K562 (cell line): ENCODE results near the gene SERINC5. TPM values are rescaled to one million over a fixed set of nuclear protein-coding genes. Genes with fewer than 3 reads are reported as not detected.

Experiments used
- ATAC-seq: fragments of 200-7000 bp; cut with Tn5 transposase; 3 replicates; pipeline ENCODE4 v1.9.1; 2020; ENCODE audit warnings: moderate library complexity
- BruUV-seq: library from RNA; stranded (reverse); fragments of 400-500 nt; replicated peaks from 2 replicates; lab custom pipeline; 2021; lab: Mats Ljungman, UMichigan
- CTCF ChIA-PET: fragments of 300-600 bp; formaldehyde crosslinking; extraction: SDS; loops from one replicate; lab custom pipeline; 2021; ENCODE audit warnings: low intra/inter-chr PET ratio; lab: Yijun Ruan, JAX
- POLR2A ChIA-PET: fragments of 300-600, 350-650 bp; sonication (Branson Sonifier 250); formaldehyde crosslinking; extraction: SDS; loops from one replicate; lab custom pipeline; 2021; ENCODE audit warnings: antibody characterized with exemption, inconsistent platforms; lab: Yijun Ruan, JAX
- DNase-seq, 4 experiments: peaks; one replicate each; pipeline versions ENCODE4 v3.0.0 to v3.0.0-alpha.2; 2011 to 2018; ENCODE audit warnings: low spot score in 3 of 4, mixed read lengths in 3 of 4; ENCODE audit errors: extremely low read depth in 1 of 4
- FAIRE-seq: peaks from 2 replicates; lab custom pipeline; 2011; peaks lifted over from hg19 to GRCh38; lab: Jason Lieb, UNC
- H2AFZ ChIP-seq: 2 replicates; pipeline ENCODE4 v1.6.0; 2011; ENCODE audit warnings: low read depth, low read length, control low read depth, inconsistent platforms
- H3K27ac ChIP-seq: fragments of 200-600 bp; 3 replicates; pipeline ENCODE4 v1.8.0; 2011; ENCODE audit warnings: low read depth, mild to moderate bottlenecking, control low read depth, inconsistent platforms, low read length, moderate library complexity, mixed read lengths; ENCODE audit errors: extremely low read depth
- H3K27me3 ChIP-seq, 2 experiments: fragments of 300-600 bp in 1 of 2; 2 replicates in 1 of 2; 3 replicates in 1 of 2; pipeline versions ENCODE4 v1.6.0 to v1.8.0; 2011; ENCODE audit warnings: inconsistent platforms in 2 of 2, low read length in 2 of 2, mild to moderate bottlenecking in 1 of 2, mixed read lengths in 1 of 2, moderate library complexity in 1 of 2; ENCODE audit not compliant: control insufficient read depth in 2 of 2, insufficient read depth in 2 of 2
- H3K36me3 ChIP-seq: fragments of 300-600 bp; 3 replicates; pipeline ENCODE4 v1.8.0; 2011; ENCODE audit warnings: mild to moderate bottlenecking, low read length, inconsistent platforms; ENCODE audit not compliant: control insufficient read depth, insufficient read depth
- H3K4me1 ChIP-seq, 2 experiments: fragments of 200-600 bp in 1 of 2; replicated peaks in 1 of 2; 2 replicates in 1 of 2; 3 replicates in 1 of 2; pipeline versions ENCODE4 v1.5.1 to v1.8.0; 2011; ENCODE audit warnings: inconsistent platforms in 2 of 2, low read length in 2 of 2, mild to moderate bottlenecking in 1 of 2, mixed read lengths in 1 of 2, moderate library complexity in 1 of 2; ENCODE audit not compliant: control insufficient read depth in 2 of 2, insufficient read depth in 2 of 2
- H3K4me2 ChIP-seq: 2 replicates; pipeline ENCODE4 v1.6.1; 2011; ENCODE audit warnings: low read length, control low read depth, inconsistent platforms, mixed read lengths; ENCODE audit not compliant: insufficient read depth
- H3K4me3 ChIP-seq: fragments of 200-600 bp; sonication (generic), shearing (Covaris generic); 2 replicates; pipeline ENCODE4 v1.5.1; 2016; ENCODE audit warnings: control low read depth, inconsistent platforms
- H3K79me2 ChIP-seq: fragments of 200-600 bp; 3 replicates; pipeline ENCODE4 v1.8.0; 2011; ENCODE audit warnings: low read length, inconsistent platforms; ENCODE audit not compliant: control insufficient read depth, insufficient read depth
- H3K9ac ChIP-seq, 2 experiments: 2 replicates each; pipeline versions ENCODE4 v1.6.0 to v1.6.1; 2011; ENCODE audit warnings: low read depth in 2 of 2, low read length in 2 of 2, control low read depth in 1 of 2, inconsistent platforms in 1 of 2, mild to moderate bottlenecking in 1 of 2, mixed read lengths in 1 of 2; ENCODE audit not compliant: insufficient read depth in 1 of 2
- H3K9me1 ChIP-seq: one replicate; pipeline ENCODE4 v1.6.0; 2011; ENCODE audit warnings: inconsistent platforms, mild to moderate bottlenecking, low read length, moderate library complexity; ENCODE audit not compliant: control insufficient read depth, insufficient read depth
- H3K9me3 ChIP-seq: replicated peaks from 2 replicates; pipeline ENCODE4 v1.5.1; 2011; ENCODE audit warnings: low read depth, low read length, inconsistent platforms; ENCODE audit not compliant: control insufficient read depth, insufficient read depth
- H4K20me1 ChIP-seq: replicated peaks from 2 replicates; pipeline ENCODE4 v1.6.1; 2011; ENCODE audit warnings: low read length, inconsistent platforms, mixed read lengths; ENCODE audit not compliant: control insufficient read depth, insufficient read depth
- BRD9 ChIP-seq: fragments of 450-650 bp; IDR thresholded peaks from 2 replicates; pipeline ENCODE4 v1.6.1; 2018; ENCODE audit warnings: low read depth; ENCODE audit not compliant: partially characterized antibody
- C11orf30 ChIP-seq: fragments of 450-650 bp; IDR thresholded peaks from 2 replicates; pipeline ENCODE4 v1.6.1; 2016; ENCODE audit warnings: low read depth, mild to moderate bottlenecking
- CHD1 ChIP-seq: fragments of 200-600 bp; sonication (generic); IDR thresholded peaks from one replicate; pipeline ENCODE4 v1.6.1; 2012; ENCODE audit warnings: mild to moderate bottlenecking, moderate library complexity, low read length, inconsistent platforms
- HMG20A ChIP-seq: fragments of 450-650 bp; formaldehyde crosslinking; conservative IDR thresholded peaks from 2 replicates; pipeline ENCODE4 v1.4.0; 2020; ENCODE audit warnings: mild to moderate bottlenecking, mixed read lengths
- L3MBTL2 ChIP-seq: fragments of 450-650 bp; IDR thresholded peaks from 2 replicates; pipeline ENCODE4 v1.6.1; 2016; ENCODE audit warnings: mild to moderate bottlenecking, moderate library complexity
- MTA3 ChIP-seq: fragments of 450-650 bp; formaldehyde crosslinking; IDR thresholded peaks from 2 replicates; pipeline ENCODE4 v1.6.1; 2017; ENCODE audit warnings: mild to moderate bottlenecking, borderline replicate concordance
- PHB ChIP-seq: fragments of 250-450 bp; sonication (Bioruptor Pico); IDR thresholded peaks from 2 replicates; pipeline ENCODE4 v1.5.0; 2021
- RBBP5 ChIP-seq: fragments of 200-600 bp; sonication (generic); IDR thresholded peaks from 2 replicates; pipeline ENCODE4 v1.6.1; 2012; ENCODE audit warnings: borderline replicate concordance, mild to moderate bottlenecking, low read length, control low read depth, inconsistent platforms; ENCODE audit not compliant: insufficient read depth, poor library complexity, severe bottlenecking
- RBM25 ChIP-seq: fragments of 200-400 bp; formaldehyde crosslinking; IDR thresholded peaks from 2 replicates; pipeline ENCODE4 v1.6.1; 2018; ENCODE audit warnings: low read length, low read depth, moderate library complexity; ENCODE audit not compliant: severe bottlenecking
- RBM34 ChIP-seq: fragments of 200-400 bp; formaldehyde crosslinking; IDR thresholded peaks from 2 replicates; pipeline ENCODE4 v1.6.1; 2018; ENCODE audit warnings: low read length, borderline replicate concordance; ENCODE audit not compliant: insufficient read depth
- ZBTB17 ChIP-seq: fragments of 450-650 bp; formaldehyde crosslinking; IDR thresholded peaks from 2 replicates; pipeline ENCODE4 v1.4.0; 2020; ENCODE audit warnings: mild to moderate bottlenecking
- ZNF316 ChIP-seq: fragments of 450-650 bp; IDR thresholded peaks from 2 replicates; pipeline ENCODE4 v1.6.1; 2016
- WGBS: fragments of 100-300 bp; shearing (Covaris generic); methylation state at CpG from one replicate; pipeline ENCODE4 v1.1.6; 2016; ENCODE audit warnings: low coverage, mixed read lengths; ENCODE audit not compliant: insufficient coverage; ENCODE audit errors: missing lambda C conversion rate; 5-methylcytosine and 5-hydroxymethylcytosine counted together
- in situ Hi-C: fragments of 300-500 bp; cut with MboI; formaldehyde crosslinking; loops from 4 replicates; pipeline ENCODE4 v1.15.0; 2018; ENCODE audit warnings: inconsistent platforms, mixed read lengths
- intact Hi-C: fragments of 100-400 bp; cut with micrococcal nuclease; formaldehyde crosslinking; loops from 2 replicates; pipeline ENCODE4 v1.14.2; 2022
- polyA plus RNA-seq, 8 experiments: library from polyadenylated mRNA; depleted of rRNA in 4 of 8; stranded (reverse) in 5 of 8; unstranded in 3 of 8; fragments of >200 nt; fragmentation: Nextera tagmentation in 2 of 8; fragmentation: Illumina TruSeq in 1 of 8; extraction: Ambion mirVana in 2 of 8; extraction: Trizol in 1 of 8; gene quantifications; 2 replicates each; pipeline versions ENCODE4 v1.2.1 to v1.2.3, GENCODE V29; 2011 to 2014; ENCODE audit warnings: inconsistent platforms in 1 of 8, missing spikeins in 1 of 8
- total RNA-seq, 7 experiments: library from RNA; depleted of rRNA in 6 of 7; stranded (reverse); fragments of >200 nt in 6 of 7; fragmentation: Illumina TruSeq in 2 of 7; extraction: Trizol in 2 of 7; gene quantifications; 2 replicates each; pipeline versions ENCODE4 v1.2.1 to v1.2.3, GENCODE V29; 2011 to 2021; ENCODE audit warnings: low replicate concordance in 1 of 7
- TF ChIP-seq, protein P1 (sequence below): fragments of 450-650 bp; IDR thresholded peaks from one replicate; pipeline ENCODE4 v1.6.1; 2018; ENCODE audit warnings: mild to moderate bottlenecking, moderate library complexity; ENCODE audit not compliant: partially characterized antibody
- TF ChIP-seq, protein P2 (sequence below), 2 experiments: fragments of 450-650 bp in 1 of 2; sonication (generic) in 1 of 2; formaldehyde crosslinking; conservative IDR thresholded peaks; 2 replicates each; pipeline versions ENCODE4 v1.4.0 to v1.8.1; 2020 to 2022; ENCODE audit warnings: mild to moderate bottlenecking in 1 of 2, missing genetic modification reagents in 1 of 2

The SERINC5 gene
- total and polyA plus RNA-seq, 9 of the 15 experiments (the other 6 are each of a cell fraction or from before 2014, with no cell fraction given), result 1.4 to 7.9 (median 3.7) TPM

DNA sequence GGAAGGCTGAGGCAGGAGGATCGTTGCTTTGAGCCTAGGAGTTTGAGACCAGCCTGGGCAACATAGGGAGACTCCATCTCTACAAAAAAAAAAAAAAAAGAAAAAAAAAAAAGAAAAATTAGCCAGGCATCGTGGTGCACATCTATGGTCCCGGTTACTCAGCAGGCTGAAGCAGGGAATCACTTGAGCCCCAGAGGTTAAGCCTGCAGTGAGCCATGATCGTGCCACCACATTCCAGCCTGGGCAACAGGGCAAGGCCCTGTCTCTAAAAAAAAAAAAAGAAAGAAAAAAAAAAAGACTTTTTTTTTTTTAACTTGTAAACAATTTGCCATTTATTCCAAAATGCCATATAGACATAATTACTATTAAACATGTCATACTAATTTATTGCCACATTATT lies 64.5 kb downstream of the SERINC5 start (continued):
- TF ChIP-seq ZNF316, result peak; percentile 75
- TF ChIP-seq RBBP5, result no peak
- no peak for TF ChIP-seq HMG20A (CRISPR knock-in tag)
- TF ChIP-seq ZBTB17, result no peak
- TF ChIP-seq, protein P1, sequence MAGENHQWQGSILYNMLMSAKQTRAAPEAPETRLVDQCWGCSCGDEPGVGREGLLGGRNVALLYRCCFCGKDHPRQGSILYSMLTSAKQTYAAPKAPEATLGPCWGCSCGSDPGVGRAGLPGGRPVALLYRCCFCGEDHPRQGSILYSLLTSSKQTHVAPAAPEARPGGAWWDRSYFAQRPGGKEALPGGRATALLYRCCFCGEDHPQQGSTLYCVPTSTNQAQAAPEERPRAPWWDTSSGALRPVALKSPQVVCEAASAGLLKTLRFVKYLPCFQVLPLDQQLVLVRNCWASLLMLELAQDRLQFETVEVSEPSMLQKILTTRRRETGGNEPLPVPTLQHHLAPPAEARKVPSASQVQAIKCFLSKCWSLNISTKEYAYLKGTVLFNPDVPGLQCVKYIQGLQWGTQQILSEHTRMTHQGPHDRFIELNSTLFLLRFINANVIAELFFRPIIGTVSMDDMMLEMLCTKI, result no peak
- TF ChIP-seq C11orf30, result peak; percentile 34; the same call in 1 of the 2 replicates

DNA sequence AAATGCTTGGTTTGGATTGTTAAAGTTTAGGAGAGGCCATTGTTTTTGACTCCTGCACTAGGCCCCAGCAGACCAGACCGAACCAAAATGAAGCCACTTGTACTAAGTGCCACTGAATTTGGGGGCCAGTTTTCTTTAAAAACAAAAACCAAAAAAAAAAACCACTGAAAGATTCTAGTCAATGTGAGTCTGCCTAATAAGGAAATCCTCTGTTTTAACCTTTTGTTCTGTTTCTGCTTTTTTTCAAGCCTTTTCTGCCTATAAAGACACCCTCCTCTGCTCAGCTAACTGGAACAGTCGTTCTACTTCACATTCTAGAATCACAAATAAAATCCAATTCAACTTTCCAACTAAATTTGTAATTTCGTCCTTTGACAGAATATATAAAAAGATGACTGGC lies 64.9 kb downstream of the SERINC5 start:
- H3K4me1 ChIP-seq, result peaks cover 8 to 36% of the 10 kb centered on the region in 2 experiments; a peak in 4 of 5 replicates
- no peak overlapping the region for H2AFZ ChIP-seq
- H4K20me1 ChIP-seq, result no peaks in the 10 kb centered on the region
- CTCF ChIA-PET, result no interaction called here
- TF ChIP-seq PHB (CRISPR knock-in tag) (no peak), L3MBTL2 (no peak), RBM34 (no peak), MTA3 (no peak), RBM25 (no peak), BRD9 (no peak), CHD1 (no peak)
- TF ChIP-seq, protein P2, sequence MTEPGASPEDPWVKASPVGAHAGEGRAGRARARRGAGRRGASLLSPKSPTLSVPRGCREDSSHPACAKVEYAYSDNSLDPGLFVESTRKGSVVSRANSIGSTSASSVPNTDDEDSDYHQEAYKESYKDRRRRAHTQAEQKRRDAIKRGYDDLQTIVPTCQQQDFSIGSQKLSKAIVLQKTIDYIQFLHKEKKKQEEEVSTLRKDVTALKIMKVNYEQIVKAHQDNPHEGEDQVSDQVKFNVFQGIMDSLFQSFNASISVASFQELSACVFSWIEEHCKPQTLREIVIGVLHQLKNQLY (CRISPR knock-in tag; conservative IDR thresholded peaks at IDR 0.05), result no peak
- no peak for DNase-seq
- ATAC-seq, result no peak
- no peaks in the 10 kb centered on the region for H3K9me3 ChIP-seq
- no peak overlapping the region; a peak in 1 of 4 replicates for H3K9ac ChIP-seq
- no peaks in the 10 kb centered on the region for H3K36me3 ChIP-seq
- FAIRE-seq, result no peak
- no peak overlapping the region for H3K4me3 ChIP-seq
- intact Hi-C loops (loop anchor here (5.0 kb wide), 1 partner anchor 66 kb away; the partner anchor contains the start of gene SERINC5), in situ Hi-C loops (no loop called here)
- no peak overlapping the region for H3K27ac ChIP-seq
- POLR2A ChIA-PET, result interaction anchor here (1.5 kb wide), 1 partner anchor 10 kb away, joined by 3 read pairs; no protein-coding TSS in a partner anchor
- H3K9me1 ChIP-seq, result no peaks in the 10 kb centered on the region
- H3K79me2 ChIP-seq, result no peaks in the 10 kb centered on the region
- BruUV-seq, result no TSS peak
- 66% methylated on average over 3 of the region's 3 CpGs for WGBS
- H3K27me3 ChIP-seq, result no peaks in the 10 kb centered on the region
- H3K4me2 ChIP-seq, result no peak overlapping the region
